ENCODE measurements around the gene CCDC88B. TPM values are rescaled to one million over a fixed set of nuclear protein-coding genes. Genes with fewer than 3 reads are reported as not detected.

The CCDC88B gene
- polyA plus RNA-seq, 3 donors: 9.1 to 19.1 (median 11.7) TPM

- WGBS, 3 donors: 68 to 72% (median 68%) methylated on average over 8 of the region's 8 CpGs
These were observed 2.3 kb upstream of the CCDC88B start for GRCh38 chr11:64337538-64338249.

DNA sequence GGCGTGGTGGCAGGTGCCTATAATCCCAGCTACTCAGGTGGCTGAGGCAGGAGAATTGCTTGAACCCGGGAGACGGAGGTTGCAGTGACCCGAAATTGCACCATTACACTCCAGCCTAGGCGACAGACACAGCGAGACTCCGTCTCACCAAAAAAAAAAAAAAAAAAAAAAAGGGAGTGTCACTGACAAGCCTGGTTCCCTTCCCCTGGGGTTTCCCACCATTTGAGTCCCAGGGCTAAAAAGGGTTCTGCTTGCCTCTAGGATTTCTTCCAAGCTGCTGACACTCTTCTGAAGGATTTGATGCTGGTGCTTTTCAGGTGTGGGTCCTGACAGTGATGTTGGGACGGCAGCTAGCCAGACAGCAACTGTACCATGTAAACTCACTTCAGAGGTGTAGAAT, 1.3 kb upstream of the CCDC88B start:
- 78 to 88% (median 80%) methylated on average over 8 of the region's 8 CpGs for WGBS, 3 donors
- H3K27ac ChIP-seq (ENCODE audit: low read depth, low read length): no peak overlapping the region

More at GRCh38 chr11:64337538-64338249, 2.3 kb upstream of the CCDC88B start:
- H3K27ac ChIP-seq (ENCODE audit: low read depth, low read length): no peak overlapping the region

GRCh38 chr11:64339286-64339685, 718 bp upstream of the CCDC88B start:
- 51 to 72% (median 63%) methylated on average over 4 of the region's 4 CpGs for WGBS, 3 donors
- H3K27ac ChIP-seq (ENCODE audit: low read depth, low read length): no peak overlapping the region

DNA sequence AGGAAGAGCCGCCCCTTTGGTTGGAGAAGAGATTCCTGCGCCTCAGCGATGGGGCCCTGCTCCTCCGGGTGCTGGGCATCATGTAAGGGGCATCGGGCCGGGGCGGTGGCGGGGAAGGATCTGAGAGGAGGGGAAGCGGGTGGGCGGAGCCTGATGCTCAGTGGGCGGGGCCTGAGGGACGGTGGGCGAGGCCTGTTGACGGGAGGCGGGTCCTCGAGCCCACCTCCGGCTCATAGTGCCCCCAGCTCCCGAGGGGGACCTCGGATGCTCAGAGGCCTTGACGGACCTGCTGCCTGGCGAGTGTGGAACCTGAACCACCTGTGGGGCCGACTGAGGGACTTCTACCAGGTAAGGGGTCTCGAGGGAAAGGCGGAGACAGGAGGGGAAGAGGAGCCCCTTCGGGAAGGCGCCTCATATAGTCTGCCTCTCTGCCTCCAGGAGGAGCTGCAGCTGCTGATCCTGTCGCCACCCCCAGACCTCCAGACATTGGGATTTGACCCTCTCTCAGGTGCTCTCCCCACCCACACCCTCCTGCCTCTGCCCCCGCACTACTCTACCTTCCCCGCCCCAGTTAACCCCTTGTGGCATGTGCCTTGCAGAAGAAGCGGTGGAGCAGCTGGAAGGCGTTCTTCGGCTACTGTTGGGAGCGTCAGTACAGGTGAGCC, 799 bp downstream of the CCDC88B start:
- no peak overlapping the region for H3K27ac ChIP-seq (ENCODE audit: low read depth, low read length)
- WGBS, 3 donors: 24 to 32% (median 29%) methylated on average over 28 to 33 of the region's 33 CpGs

DNA sequence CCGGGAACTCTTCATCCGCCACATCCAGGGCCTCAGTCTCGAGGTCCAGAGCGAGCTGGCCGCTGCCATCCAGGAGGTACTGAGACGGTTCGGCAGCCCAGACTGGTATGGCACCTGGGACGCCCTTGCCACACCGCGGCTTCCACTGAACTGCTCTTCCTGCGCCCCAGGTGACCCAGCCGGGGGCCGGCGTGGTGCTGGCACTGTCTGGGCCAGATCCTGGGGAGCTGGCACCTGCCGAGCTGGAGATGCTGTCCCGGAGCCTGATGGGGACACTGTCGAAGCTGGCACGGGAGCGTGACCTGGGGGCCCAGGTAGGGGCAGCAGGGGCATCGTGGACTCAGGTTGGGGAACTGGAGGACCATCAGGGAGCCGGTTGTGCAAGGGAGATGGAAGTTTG, 1.4 kb downstream of the CCDC88B start:
- WGBS, 3 donors: 61 to 86% (median 68%) methylated on average over 18 to 21 of the region's 21 CpGs
- H3K27ac ChIP-seq (ENCODE audit: low read depth, low read length): no peak overlapping the region

- no peak overlapping the region for H3K27ac ChIP-seq (ENCODE audit: low read depth, low read length)
- 18 to 23% (median 21%) methylated on average over 50 to 55 of the region's 55 CpGs for WGBS, 3 donors
These were observed 2.1 kb downstream of the CCDC88B start for GRCh38 chr11:64341851-64342791.

DNA sequence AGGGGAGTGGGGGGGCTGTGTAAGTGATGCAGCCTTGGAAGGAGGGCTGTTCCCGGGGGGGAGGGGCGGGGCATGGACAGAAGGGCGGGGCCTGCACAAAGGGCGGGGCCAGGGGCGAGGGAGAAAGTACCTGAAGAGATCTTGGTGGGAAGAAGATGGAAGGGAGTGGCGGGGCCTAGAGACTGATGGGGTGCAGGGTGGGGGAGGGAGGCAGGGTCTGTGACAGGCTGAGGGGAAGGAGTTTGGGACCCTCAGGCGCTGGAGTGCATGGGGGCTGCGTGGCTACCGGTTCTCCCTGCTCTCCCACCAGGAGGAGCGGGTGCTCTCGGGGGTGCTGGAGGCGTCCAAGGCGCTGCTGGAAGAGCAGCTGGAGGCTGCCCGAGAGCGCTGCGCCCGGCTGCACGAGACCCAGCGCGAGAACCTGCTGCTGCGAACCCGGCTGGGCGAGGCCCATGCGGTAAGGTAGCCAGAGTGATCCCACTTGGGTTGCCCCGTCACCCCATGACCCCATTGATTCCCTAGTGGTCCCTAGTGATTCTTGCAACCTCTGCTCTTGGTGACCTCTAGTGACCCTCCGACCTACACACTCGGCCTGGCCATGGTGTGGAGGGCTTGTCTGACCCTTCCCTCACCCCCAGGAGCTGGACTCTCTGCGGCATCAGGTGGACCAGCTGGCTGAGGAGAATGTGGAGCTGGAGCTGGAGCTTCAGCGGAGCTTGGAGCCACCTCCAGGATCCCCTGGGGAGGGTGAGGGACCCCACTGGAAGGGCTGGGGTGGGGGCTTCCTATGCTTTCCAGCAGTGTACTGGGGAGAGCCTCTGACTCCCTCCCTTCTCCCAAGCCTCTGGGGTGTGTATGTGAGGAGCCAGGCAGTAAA, 3.1 kb downstream of the CCDC88B start:
- WGBS, 3 donors: 64 to 69% (median 65%) methylated on average over 17 to 29 of the region's 29 CpGs
- no peak overlapping the region for H3K27ac ChIP-seq (ENCODE audit: low read depth, low read length)

- H3K27ac ChIP-seq (ENCODE audit: low read depth, low read length): no peak overlapping the region
- 78 to 88% (median 87%) methylated on average over 16 to 18 of the region's 18 CpGs for WGBS, 3 donors
These were observed 4.0 kb downstream of the CCDC88B start for GRCh38 chr11:64343767-64344559.

GRCh38 chr11:64344787-64345186, 4.8 kb downstream of the CCDC88B start:
- no peak overlapping the region for H3K27ac ChIP-seq (ENCODE audit: low read depth, low read length)
- WGBS, 3 donors: 94 to 95% (median 95%) methylated on average over 23 to 28 of the region's 28 CpGs

DNA sequence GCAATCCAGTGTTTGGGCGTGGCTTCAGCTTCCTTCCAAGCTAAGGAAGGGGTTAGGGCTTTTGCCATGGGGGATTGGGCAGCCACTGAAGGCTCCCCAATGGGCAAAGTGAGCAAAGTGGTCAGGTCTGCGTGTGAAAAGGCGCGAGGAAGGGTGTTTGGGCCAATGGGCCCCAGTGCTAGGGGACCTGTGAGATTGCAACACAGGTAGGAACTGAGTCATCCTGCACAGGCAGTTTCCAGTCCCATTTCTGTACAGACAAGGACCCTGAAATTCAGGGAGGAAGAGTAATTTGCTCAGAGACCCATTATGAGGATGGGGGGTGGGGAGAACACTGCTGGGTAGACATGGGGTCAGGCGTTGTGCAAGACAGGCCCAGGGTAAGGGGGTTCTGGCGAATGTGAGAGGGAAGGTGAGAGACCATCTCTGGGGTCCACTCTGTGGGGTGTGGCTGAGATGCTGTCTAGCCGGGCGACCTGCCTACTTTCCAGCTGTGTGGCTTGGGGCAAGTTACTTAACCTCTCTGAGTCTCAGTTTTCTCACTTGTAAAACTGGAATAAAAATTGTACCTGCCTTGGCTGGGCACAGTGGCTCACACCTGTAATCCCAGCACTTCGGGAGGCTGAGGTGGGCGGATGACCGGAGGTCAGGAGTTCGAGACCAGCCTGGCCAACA, 7.3 kb downstream of the CCDC88B start:
- no peak overlapping the region for H3K27ac ChIP-seq (ENCODE audit: low read depth, low read length)
- WGBS, 3 donors: 76 to 89% (median 86%) methylated on average over 12 of the region's 12 CpGs

- WGBS, 3 donors: 63 to 79% (median 65%) methylated on average over 13 to 14 of the region's 14 CpGs
- H3K27ac ChIP-seq (ENCODE audit: low read depth, low read length): no peak overlapping the region
These were observed 8.5 kb downstream of the CCDC88B start for GRCh38 chr11:64348383-64349024.

- H3K27ac ChIP-seq (ENCODE audit: low read depth, low read length): no peak overlapping the region
- 84 to 89% (median 87%) methylated on average over 7 of the region's 7 CpGs for WGBS, 3 donors
These were observed 9.0 kb downstream of the CCDC88B start for GRCh38 chr11:64349025-64349387.

DNA sequence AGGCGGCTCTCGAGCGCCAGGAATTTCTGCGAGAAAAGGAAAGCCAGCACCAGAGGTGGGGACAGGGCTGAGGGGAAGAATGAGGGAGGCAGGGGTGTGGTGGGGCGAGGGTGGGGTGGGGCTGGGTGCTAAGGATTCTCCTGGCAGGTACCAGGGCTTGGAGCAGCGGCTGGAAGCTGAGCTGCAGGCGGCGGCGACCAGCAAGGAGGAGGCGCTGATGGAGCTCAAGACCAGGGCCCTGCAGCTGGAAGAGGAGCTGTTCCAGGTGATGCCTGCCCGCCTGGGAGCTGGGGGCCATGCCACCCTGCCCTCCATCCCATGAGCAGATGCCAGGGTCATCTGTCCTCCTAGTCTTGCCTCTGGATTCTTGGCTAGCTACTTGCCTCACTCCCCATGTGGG, 9.4 kb downstream of the CCDC88B start:
- no peak overlapping the region for H3K27ac ChIP-seq (ENCODE audit: low read depth, low read length)
- 86 to 93% (median 89%) methylated on average over 11 of the region's 11 CpGs for WGBS, 3 donors

GRCh38 chr11:64351136-64351631, 11.2 kb downstream of the CCDC88B start:
- WGBS, 3 donors: 87 to 94% (median 91%) methylated on average over 16 to 18 of the region's 18 CpGs

DNA sequence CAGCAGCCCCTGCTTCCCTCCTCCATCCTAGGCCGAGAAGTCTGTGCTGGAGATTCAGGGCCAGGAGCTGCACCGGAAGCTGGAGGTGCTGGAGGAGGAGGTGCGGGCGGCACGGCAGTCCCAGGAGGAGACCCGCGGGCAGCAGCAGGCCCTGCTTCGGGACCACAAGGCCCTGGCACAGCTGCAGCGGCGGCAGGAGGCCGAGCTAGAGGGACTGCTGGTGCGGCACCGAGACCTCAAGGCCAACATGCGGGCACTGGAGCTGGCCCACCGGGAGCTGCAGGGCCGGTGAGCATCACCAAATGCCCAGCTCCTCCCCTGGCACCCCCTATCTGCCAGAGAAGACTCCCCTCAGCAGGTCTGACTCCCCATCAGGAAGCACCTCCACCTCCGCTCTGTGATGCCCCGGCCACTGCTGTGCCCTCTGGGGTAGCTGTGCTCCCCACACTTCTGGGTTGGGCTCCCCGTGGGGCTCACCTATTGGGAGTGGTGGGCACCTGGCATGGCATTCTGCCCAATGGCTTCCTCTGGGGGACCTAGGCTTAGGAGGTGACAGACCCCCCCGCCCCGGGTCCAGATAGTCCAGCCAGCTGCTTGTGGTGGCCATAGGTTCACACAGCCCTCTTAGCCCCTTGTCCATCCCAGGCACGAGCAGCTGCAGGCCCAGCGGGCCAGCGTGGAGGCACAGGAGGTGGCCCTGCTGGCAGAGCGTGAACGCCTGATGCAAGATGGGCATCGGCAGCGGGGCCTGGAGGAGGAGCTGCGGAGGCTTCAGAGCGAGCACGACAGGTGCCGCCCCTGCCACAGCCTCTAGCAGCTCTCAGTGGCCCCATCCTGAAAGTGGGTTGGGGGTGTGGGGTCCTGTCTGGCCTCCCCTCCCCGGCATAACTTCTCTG, 12.3 kb downstream of the CCDC88B start:
- WGBS, 3 donors: 90 to 92% (median 92%) methylated on average over 32 to 33 of the region's 33 CpGs
- H3K27ac ChIP-seq (ENCODE audit: low read depth, low read length): no peak overlapping the region

More at GRCh38 chr11:64351136-64351631, 11.2 kb downstream of the CCDC88B start:
- no peak overlapping the region for H3K27ac ChIP-seq (ENCODE audit: low read depth, low read length)

All from adipose tissue (tissue), 3 donors.